GM23338 (cell line): ENCODE results near the gene KREMEN2. TPM values are rescaled to one million over a fixed set of nuclear protein-coding genes. Genes with fewer than 3 reads are reported as not detected.

Experiments
- ATAC-seq: fragments of 200-7000 bp; cut with Tn5 transposase; 3 replicates; pipeline ENCODE4 v1.9.1; 2020
- DNase-seq: peaks from one replicate; pipeline ENCODE4 v3.0.0-alpha.2; 2015; ENCODE audit warnings: low spot score
- H2AFZ ChIP-seq: fragments of 200-600 bp; sonication (generic); 2 replicates; pipeline ENCODE4 v1.8.0; 2016; ENCODE audit warnings: antibody characterized with exemption, mild to moderate bottlenecking, moderate library complexity
- H3F3A ChIP-seq: fragments of 200-600 bp; sonication (generic); replicated peaks from 2 replicates; pipeline ENCODE4 v1.8.0; 2017; ENCODE audit warnings: antibody characterized with exemption, mixed run types, low read depth
- H3K27ac ChIP-seq: fragments of 200-600 bp; sonication (generic); 2 replicates; pipeline ENCODE4 v1.6.1; 2016; ENCODE audit warnings: low read depth
- H3K27me3 ChIP-seq: fragments of 200-600 bp; sonication (generic); 2 replicates; pipeline ENCODE4 v1.8.0; 2016; ENCODE audit warnings: mild to moderate bottlenecking, mixed run types, moderate library complexity; ENCODE audit not compliant: insufficient read depth
- H3K36me3 ChIP-seq: fragments of 200-600 bp; sonication (generic); 2 replicates; pipeline ENCODE4 v1.8.0; 2016; ENCODE audit warnings: mild to moderate bottlenecking; ENCODE audit not compliant: insufficient read depth
- H3K4me1 ChIP-seq: fragments of 200-600 bp; sonication (generic); 2 replicates; pipeline ENCODE4 v1.8.0; 2016; ENCODE audit warnings: mild to moderate bottlenecking, moderate library complexity; ENCODE audit not compliant: insufficient read depth
- H3K4me2 ChIP-seq: fragments of 200-600 bp; sonication (generic); 2 replicates; pipeline ENCODE4 v1.7.1; 2017; ENCODE audit warnings: mixed run types
- H3K4me3 ChIP-seq: fragments of 200-600 bp; sonication (generic); 2 replicates; pipeline ENCODE4 v1.6.1; 2016; ENCODE audit warnings: mixed run types
- H3K79me2 ChIP-seq: fragments of 200-600 bp; sonication (generic); replicated peaks from 2 replicates; pipeline ENCODE4 v1.8.0; 2017; ENCODE audit warnings: mild to moderate bottlenecking; ENCODE audit not compliant: insufficient read depth
- H3K9me2 ChIP-seq: fragments of 200-600 bp; sonication (generic); 2 replicates; pipeline ENCODE4 v1.8.0; 2017; ENCODE audit not compliant: insufficient read depth
- H4K20me1 ChIP-seq: fragments of 200-600 bp; sonication (generic); replicated peaks from 2 replicates; pipeline ENCODE4 v1.8.0; 2017; ENCODE audit warnings: mild to moderate bottlenecking; ENCODE audit not compliant: insufficient read depth
- H3K27ac Mint-ChIP-seq: 2 replicates; pipeline ENCODE4 v1.8.0; 2020; ENCODE audit warnings: inconsistent platforms, mild to moderate bottlenecking, moderate library complexity, mixed read lengths
- H3K27me3 Mint-ChIP-seq: 3 replicates; pipeline ENCODE4 v1.8.0; 2022; ENCODE audit warnings: low read depth, mild to moderate bottlenecking, moderate library complexity, mixed read lengths, inconsistent platforms; ENCODE audit not compliant: insufficient read depth, poor library complexity
- H3K36me3 Mint-ChIP-seq: 3 replicates; pipeline ENCODE4 v1.8.0; 2021; ENCODE audit warnings: low read depth, mild to moderate bottlenecking, inconsistent platforms, moderate library complexity, mixed read lengths
- H3K4me1 Mint-ChIP-seq: 3 replicates; pipeline ENCODE4 v1.8.0; 2020; ENCODE audit warnings: mild to moderate bottlenecking, inconsistent platforms, mixed read lengths
- H3K4me3 Mint-ChIP-seq: 3 replicates; pipeline ENCODE4 v1.8.0; 2021; ENCODE audit warnings: moderate library complexity, mild to moderate bottlenecking, inconsistent platforms, mixed read lengths
- H3K9me3 Mint-ChIP-seq: 3 replicates; pipeline ENCODE4 v1.8.0; 2020; ENCODE audit warnings: moderate library complexity, mild to moderate bottlenecking, inconsistent platforms, mixed read lengths
- CREB1 ChIP-seq: fragments of 250-450 bp; sonication (Bioruptor Pico); IDR thresholded peaks from 2 replicates; pipeline ENCODE4 v1.5.0; 2020; ENCODE audit warnings: low read depth, mild to moderate bottlenecking, moderate library complexity
- CTCF ChIP-seq, 2 experiments: fragments of 200-600 bp in 1 of 2; sonication (generic) in 1 of 2; conservative IDR thresholded peaks; 2 replicates each; pipeline versions ENCODE4 v1.5.1 to v1.6.1; 2016 to 2017; ENCODE audit warnings: antibody characterized with exemption in 2 of 2, low read depth in 2 of 2, mild to moderate bottlenecking in 2 of 2, moderate library complexity in 1 of 2
- ETS1 ChIP-seq: IDR thresholded peaks from 2 replicates; pipeline ENCODE4 v1.6.1; 2016; ENCODE audit warnings: antibody characterized with exemption
- EZH2 ChIP-seq: fragments of 200-600 bp; sonication (generic); IDR thresholded peaks from one replicate; pipeline ENCODE4 v1.8.0; 2017; ENCODE audit warnings: antibody characterized with exemption, mild to moderate bottlenecking, low read depth; ENCODE audit not compliant: unreplicated experiment
- EZH2phosphoT487 ChIP-seq: fragments of 200-600 bp; sonication (generic); IDR thresholded peaks from one replicate; pipeline ENCODE4 v1.8.1; 2018; ENCODE audit warnings: antibody characterized with exemption; ENCODE audit not compliant: unreplicated experiment
- JUNB ChIP-seq: IDR thresholded peaks from one replicate; pipeline ENCODE4 v1.6.1; 2016; ENCODE audit warnings: antibody characterized with exemption; ENCODE audit not compliant: unreplicated experiment
- NANOG ChIP-seq: IDR thresholded peaks from 2 replicates; pipeline ENCODE4 v1.6.1; 2016; ENCODE audit warnings: antibody characterized with exemption, borderline replicate concordance
- POLR2AphosphoS5 ChIP-seq: IDR thresholded peaks from 2 replicates; pipeline ENCODE4 v1.6.1; 2016; ENCODE audit warnings: antibody characterized with exemption, low read depth
- REST ChIP-seq: IDR thresholded peaks from one replicate; pipeline ENCODE4 v1.6.1; 2018; ENCODE audit warnings: antibody characterized with exemption; ENCODE audit not compliant: unreplicated experiment
- STAT1 ChIP-seq: IDR thresholded peaks from one replicate; pipeline ENCODE4 v1.6.1; 2016; ENCODE audit warnings: antibody characterized with exemption; ENCODE audit not compliant: unreplicated experiment
- ZNF331 ChIP-seq: fragments of 250-450 bp; sonication (Bioruptor Pico); IDR thresholded peaks from 2 replicates; pipeline ENCODE4 v1.5.0; 2020; ENCODE audit warnings: low read depth, mild to moderate bottlenecking, moderate library complexity
- polyA plus RNA-seq: library from polyadenylated mRNA; unstranded; fragments of >200 nt; fragmentation: Nextera tagmentation; extraction: Ambion mirVana; gene quantifications from 2 replicates; pipeline ENCODE4 v1.2.1, GENCODE V29; 2016
- total RNA-seq: library from RNA; depleted of rRNA; stranded (reverse); fragments of >200 nt; shearing (Covaris generic); gene quantifications from 2 replicates; pipeline ENCODE4 v1.2.3, GENCODE V29; 2014

Gene KREMEN2
- total and polyA plus RNA-seq, 2 experiments from 2014 or later, result 4.9 to 16.1 TPM

GRCh38 chr16:2980227-2981176 is 16.4 kb downstream of the KREMEN2 start, which contains the start of gene PKMYT1:
PKMYT1 (minus strand) TSS chr16:2980446; CDS start chr16:2979657, 789 bp downstream.
- peak; percentile 67 for ATAC-seq
- Histone ChIP-seq H2AFZ (peak within 1 kb of the TSS; percentile 81), H3K36me3 (0 out of 2 replicates have a peak, but pooled peaks cover 3% of the 10 kb centered on the region), H3K79me2 (peaks cover 14% of the 10 kb centered on the region), H3K4me2 (peak within 1 kb of the TSS; percentile 92), H3K9me2 (no peaks in the 10 kb centered on the region), H4K20me1 (peaks cover 8% of the 10 kb centered on the region; the same call in 1 of the 2 replicates), H3K4me1 (peaks cover 22% of the 10 kb centered on the region), H3K27ac (peak within 1 kb of the TSS; percentile 96), H3K27me3 (no peaks in the 10 kb centered on the region), H3F3A (peaks cover 19% of the 10 kb centered on the region), H3K4me3 (peak within 1 kb of the TSS; percentile 86)
- peaks cover 2% of the 10 kb centered on the region; the same call in 2 of the 3 replicates for H3K9me3 Mint-ChIP-seq
- peak; percentile 90 for DNase-seq
- peaks cover 22% of the 10 kb centered on the region for H3K36me3 Mint-ChIP-seq
- H3K4me3 Mint-ChIP-seq, result peak within 1 kb of the TSS; percentile 85
- peaks cover 17% of the 10 kb centered on the region for H3K27me3 Mint-ChIP-seq
- peak within 1 kb of the TSS; percentile 84 for H3K27ac Mint-ChIP-seq
- H3K4me1 Mint-ChIP-seq, result peaks cover 22% of the 10 kb centered on the region
- TF ChIP-seq CREB1 (CRISPR knock-in tag), result 0 out of 2 replicates have a peak, but pooled peaks have one; percentile 10
- TF ChIP-seq ZNF331 (CRISPR knock-in tag), result no peak
- TF ChIP-seq POLR2AphosphoS5, result peak; percentile 90
- no peak for TF ChIP-seq CTCF (conservative IDR thresholded peaks at IDR 0.05; ENCODE audit: low read depth in 2 of 2)

- Histone ChIP-seq H3K4me1 (peaks cover 22% of the 10 kb centered on the region), H3K27ac (peak overlapping the region; percentile 96), H2AFZ (no peak overlapping the region), H4K20me1 (peaks cover 8% of the 10 kb centered on the region; the same call in 1 of the 2 replicates), H3K27me3 (no peaks in the 10 kb centered on the region), H3K79me2 (peaks cover 14% of the 10 kb centered on the region), H3F3A (peaks cover 19% of the 10 kb centered on the region), H3K9me2 (no peaks in the 10 kb centered on the region), H3K36me3 (0 out of 2 replicates have a peak, but pooled peaks cover 3% of the 10 kb centered on the region), H3K4me2 (peak overlapping the region; percentile 92), H3K4me3 (peak overlapping the region; percentile 86)
- DNase-seq, result peak; percentile 60
- Mint-ChIP-seq H3K36me3 (peaks cover 15% of the 10 kb centered on the region), H3K9me3 (peaks cover 2% of the 10 kb centered on the region; the same call in 2 of the 3 replicates), H3K27me3 (peaks cover 17% of the 10 kb centered on the region), H3K4me1 (peaks cover 22% of the 10 kb centered on the region), H3K27ac (peak overlapping the region; percentile 84), H3K4me3 (peak overlapping the region; percentile 85)
- peak; percentile 15 for ATAC-seq
- TF ChIP-seq CREB1 (CRISPR knock-in tag) (no peak), REST (no peak), JUNB (no peak), CTCF (conservative IDR thresholded peaks at IDR 0.05; ENCODE audit: low read depth in 2 of 2) (no peak), EZH2phosphoT487 (no peak), ETS1 (no peak), EZH2 (no peak), NANOG (no peak), STAT1 (no peak), POLR2AphosphoS5 (no peak)
Measured at GRCh38 chr16:2981177-2981898, 17.3 kb downstream of the KREMEN2 start.
